B cell (primary cell): Measurements from ENCODE around the gene UBA1. TPM values are rescaled to one million over a fixed set of nuclear protein-coding genes. Genes with fewer than 3 reads are reported as not detected.

ENCODE experiments used
- ATAC-seq: fragments of 200-7000 bp; cut with Tn5 transposase; one replicate; pipeline ENCODE4 v1.10.0; 2021; ENCODE audit warnings: low read depth, mild to moderate bottlenecking, moderate number of reproducible peaks, moderate library complexity
- CTCF ChIA-PET: fragments of 350-600 bp; sonication (Branson Sonifier 250); formaldehyde crosslinking; loops from one replicate; lab custom pipeline; 2021; ENCODE audit warnings: antibody characterized with exemption, inconsistent platforms; lab: Charles Lee
- POLR2A ChIA-PET: fragments of 350-600 bp; sonication (Branson Sonifier 250); formaldehyde crosslinking; loops from one replicate; lab custom pipeline; 2021; ENCODE audit warnings: antibody characterized with exemption; lab: Charles Lee
- DNase-seq: peaks from one replicate; pipeline ENCODE4 v3.0.0; 2013
- H2AFZ ChIP-seq: 2 replicates; pipeline ENCODE4 v1.6.1; 2012; ENCODE audit warnings: mild to moderate bottlenecking, low read depth, low read length; ENCODE audit not compliant: insufficient read depth, poor library complexity, severe bottlenecking
- H3K27ac ChIP-seq, 2 donors: 1 replicate in 1 of 2; 2 replicates in 1 of 2; pipeline ENCODE4 v1.5.1; 2012 to 2013; ENCODE audit warnings: low read length in 2 of 2, mild to moderate bottlenecking in 2 of 2, moderate library complexity in 1 of 2
- H3K27me3 ChIP-seq, 4 experiments: fragments of 200-600 bp in 1 of 4; sonication (generic) in 1 of 4; replicated peaks in 1 of 4; 1 replicate in 2 of 4; 2 replicates in 2 of 4; pipeline versions ENCODE4 v1.6.1 to v1.7.0; 2013 to 2016; ENCODE audit warnings: low read length in 3 of 4, mild to moderate bottlenecking in 2 of 4, mixed read lengths in 1 of 4, moderate library complexity in 1 of 4; ENCODE audit not compliant: insufficient read depth in 4 of 4, control insufficient read depth in 3 of 4; ENCODE audit errors: control extremely low read depth in 1 of 4
- H3K36me3 ChIP-seq, 2 experiments: replicated peaks in 1 of 2; 1 replicate in 1 of 2; 2 replicates in 1 of 2; pipeline versions ENCODE4 v1.6.1 to v1.7.1; 2013; ENCODE audit warnings: low read length in 1 of 2; ENCODE audit not compliant: insufficient read depth in 2 of 2, control insufficient read depth in 1 of 2; ENCODE audit errors: control extremely low read depth in 1 of 2, extremely low read depth in 1 of 2
- H3K4me1 ChIP-seq, 2 donors: fragments of 200-600 bp in 1 of 2; sonication (generic) in 1 of 2; 1 replicate in 1 of 2; 2 replicates in 1 of 2; pipeline versions ENCODE4 v1.5.1 to v1.6.1; 2013 to 2017; ENCODE audit warnings: low read length in 2 of 2; ENCODE audit not compliant: control insufficient read depth in 2 of 2, insufficient read depth in 2 of 2
- H3K4me2 ChIP-seq: replicated peaks from 2 replicates; pipeline ENCODE3; 2012; ENCODE audit warnings: mild to moderate bottlenecking, low read depth, low read length; ENCODE audit not compliant: poor library complexity, severe bottlenecking
- H3K4me3 ChIP-seq, 5 experiments: fragments of 200-600 bp in 1 of 5; sonication (generic) in 1 of 5; 1 replicate in 3 of 5; 2 replicates in 2 of 5; pipeline versions ENCODE4 v1.5.1 to v1.7.0; 2011 to 2016; ENCODE audit warnings: low read length in 4 of 5, mild to moderate bottlenecking in 4 of 5, low read depth in 2 of 5, control low read depth in 1 of 5, moderate library complexity in 1 of 5; ENCODE audit not compliant: insufficient read depth in 1 of 5; ENCODE audit errors: control extremely low read depth in 1 of 5, extremely low read depth in 1 of 5
- H3K79me2 ChIP-seq: fragments of 200-600 bp; sonication (generic); one replicate; pipeline ENCODE4 v1.6.0; 2016; ENCODE audit warnings: low read length; ENCODE audit not compliant: control insufficient read depth, insufficient read depth
- H3K9ac ChIP-seq: fragments of 200-600 bp; sonication (generic); 2 replicates; pipeline ENCODE4 v1.6.1; 2017; ENCODE audit warnings: mild to moderate bottlenecking, low read length, moderate library complexity
- H3K9me3 ChIP-seq, 3 donors: one replicate each; pipeline versions ENCODE4 v1.6.1 to v1.7.1; 2013; ENCODE audit warnings: low read length in 2 of 3; ENCODE audit not compliant: control insufficient read depth in 2 of 3, insufficient read depth in 1 of 3; ENCODE audit errors: control extremely low read depth in 1 of 3
- H4K20me1 ChIP-seq: 2 replicates; pipeline ENCODE4 v1.6.0; 2012; ENCODE audit warnings: mild to moderate bottlenecking, low read length; ENCODE audit not compliant: insufficient read depth, control insufficient read depth, poor library complexity, severe bottlenecking
- H3K27ac Mint-ChIP-seq: one replicate; pipeline ENCODE4 v1.8.0; 2021; ENCODE audit warnings: mixed read lengths
- H3K27me3 Mint-ChIP-seq: one replicate; pipeline ENCODE4 v1.8.0; 2021; ENCODE audit warnings: mixed read lengths
- H3K4me1 Mint-ChIP-seq: one replicate; pipeline ENCODE4 v1.8.0; 2021; ENCODE audit warnings: mixed read lengths
- H3K4me3 Mint-ChIP-seq: one replicate; pipeline ENCODE4 v1.8.0; 2021; ENCODE audit warnings: mixed read lengths
- H3K9me3 Mint-ChIP-seq: one replicate; pipeline ENCODE4 v1.8.0; 2022; ENCODE audit warnings: mixed read lengths; ENCODE audit not compliant: insufficient read depth
- EZH2 ChIP-seq: IDR thresholded peaks from 2 replicates; pipeline ENCODE4 v1.6.1; 2012; ENCODE audit warnings: borderline replicate concordance, low read depth, mild to moderate bottlenecking, moderate library complexity, low read length; ENCODE audit not compliant: insufficient read depth, poor library complexity, severe bottlenecking
- WGBS: methylation state at CpG from one replicate; pipeline ENCODE4 v1.1.5; 2013; ENCODE audit warnings: missing lambda C conversion rate; ENCODE audit not compliant: insufficient coverage; 5-methylcytosine and 5-hydroxymethylcytosine counted together
- intact Hi-C: fragments of 100-400 bp; cut with micrococcal nuclease; formaldehyde crosslinking; loops from one replicate; pipeline ENCODE4 v1.10.0; 2022
- polyA plus RNA-seq: library from polyadenylated mRNA; depleted of rRNA; stranded (reverse); fragments of >200 nt; gene quantifications from 2 replicates; pipeline ENCODE4 v1.2.3, GENCODE V29; 2012
- total RNA-seq, 2 donors: library from RNA; stranded (reverse); fragments of 120-200 nt in 1 of 2; gene quantifications; 1 replicate in 1 of 2; 2 replicates in 1 of 2; pipeline versions ENCODE4 v1.2.3 to v1.2.4, GENCODE V29; 2013 to 2022
- TF ChIP-seq, protein P1 (sequence below): fragments of 200-600 bp; IDR thresholded peaks from one replicate; pipeline ENCODE4 v1.8.0; 2022; ENCODE audit warnings: antibody characterized with exemption, mild to moderate bottlenecking

The UBA1 gene
- total and polyA plus RNA-seq, 2 donors (not counting 1 experiment from before 2014, with no cell fraction given) = 166 to 211 TPM

DNA sequence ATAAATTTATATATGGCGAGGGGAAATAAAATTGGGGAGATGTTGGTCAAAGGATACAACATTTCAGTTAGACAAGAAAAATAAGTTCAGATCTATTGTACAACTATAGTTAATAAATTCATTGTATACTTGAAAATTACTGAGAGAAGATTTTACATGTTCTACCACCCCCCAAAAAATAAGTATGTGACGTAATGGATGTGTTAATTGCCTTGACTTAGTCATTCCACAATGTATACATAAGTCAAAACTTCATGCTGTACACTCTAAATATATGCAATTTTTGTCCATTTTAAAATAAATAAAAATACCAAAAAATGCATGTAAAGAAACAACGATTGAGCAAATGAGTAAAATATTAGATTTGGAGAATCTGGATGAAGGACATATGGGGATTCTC lies 41.0 kb downstream of the UBA1 start:
- H3K27me3 Mint-ChIP-seq = no peaks in the 10 kb centered on the region
- peaks cover 22% of the 10 kb centered on the region for H3K79me2 ChIP-seq
- H3K9me3 ChIP-seq = no peaks in the 10 kb centered on the region
- WGBS = no CpG with 5 or more reads among the region's 3 CpGs
- H3K4me1 Mint-ChIP-seq = peaks cover 21% of the 10 kb centered on the region
- POLR2A ChIA-PET = interaction anchor here (0.8 kb wide), 1 partner anchor 349 kb away, joined by 3 read pairs; no protein-coding TSS in a partner anchor
- DNase-seq (no peak), ATAC-seq (no peak)
- H3K4me2 ChIP-seq = peak overlapping the region; percentile 71
- no peak for TF ChIP-seq EZH2
- TF ChIP-seq, protein P1, sequence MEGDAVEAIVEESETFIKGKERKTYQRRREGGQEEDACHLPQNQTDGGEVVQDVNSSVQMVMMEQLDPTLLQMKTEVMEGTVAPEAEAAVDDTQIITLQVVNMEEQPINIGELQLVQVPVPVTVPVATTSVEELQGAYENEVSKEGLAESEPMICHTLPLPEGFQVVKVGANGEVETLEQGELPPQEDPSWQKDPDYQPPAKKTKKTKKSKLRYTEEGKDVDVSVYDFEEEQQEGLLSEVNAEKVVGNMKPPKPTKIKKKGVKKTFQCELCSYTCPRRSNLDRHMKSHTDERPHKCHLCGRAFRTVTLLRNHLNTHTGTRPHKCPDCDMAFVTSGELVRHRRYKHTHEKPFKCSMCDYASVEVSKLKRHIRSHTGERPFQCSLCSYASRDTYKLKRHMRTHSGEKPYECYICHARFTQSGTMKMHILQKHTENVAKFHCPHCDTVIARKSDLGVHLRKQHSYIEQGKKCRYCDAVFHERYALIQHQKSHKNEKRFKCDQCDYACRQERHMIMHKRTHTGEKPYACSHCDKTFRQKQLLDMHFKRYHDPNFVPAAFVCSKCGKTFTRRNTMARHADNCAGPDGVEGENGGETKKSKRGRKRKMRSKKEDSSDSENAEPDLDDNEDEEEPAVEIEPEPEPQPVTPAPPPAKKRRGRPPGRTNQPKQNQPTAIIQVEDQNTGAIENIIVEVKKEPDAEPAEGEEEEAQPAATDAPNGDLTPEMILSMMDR = no peak
- H3K4me3 Mint-ChIP-seq = peak overlapping the region; percentile 50
- intact Hi-C loops = loop anchor here (5.0 kb wide), 3 partner anchors 87 to 423 kb away; partner anchors contain the start of genes RBM10, UXT and ZNF41
- H3K9ac ChIP-seq = peak overlapping the region; percentile 93
- H3K4me1 ChIP-seq = peaks cover 0 to 8% of the 10 kb centered on the region in 2 donors
- CTCF ChIA-PET = no interaction called here
- no peaks in the 10 kb centered on the region for H3K27me3 ChIP-seq
- H3K4me3 ChIP-seq = peak overlapping the region in 1 of 5 experiments; percentile 82
- no peak overlapping the region for H3K27ac Mint-ChIP-seq
- H3K36me3 ChIP-seq = peaks cover 0 to 5% of the 10 kb centered on the region in 2 experiments
- no peaks in the 10 kb centered on the region for H4K20me1 ChIP-seq
- H3K9me3 Mint-ChIP-seq = no peaks in the 10 kb centered on the region
- H2AFZ ChIP-seq = no peak overlapping the region
- peak overlapping the region; percentile 96 to 99 for H3K27ac ChIP-seq

DNA sequence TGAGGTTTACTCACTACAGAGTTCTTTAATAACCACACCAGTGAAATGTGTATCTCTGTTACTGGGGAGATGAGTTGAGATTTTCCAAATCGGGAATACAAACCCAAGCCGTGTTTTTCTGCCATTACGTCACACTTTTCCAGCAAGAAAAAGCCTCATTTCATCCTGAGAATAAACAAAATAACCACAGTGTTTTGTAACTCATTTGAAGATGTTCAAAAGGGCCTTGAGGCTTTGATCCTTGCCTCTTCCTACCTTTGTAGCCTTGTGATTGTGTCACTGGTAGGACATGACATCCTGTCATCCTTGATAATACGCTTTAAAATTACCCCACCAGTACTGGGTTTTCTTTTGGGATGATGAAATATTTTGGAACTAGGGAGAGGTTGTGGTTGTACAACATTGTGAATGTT lies 42.1 kb downstream of the UBA1 start:
- Histone ChIP-seq H3K9ac (no peak overlapping the region), H2AFZ (no peak overlapping the region), H4K20me1 (no peaks in the 10 kb centered on the region), H3K27ac (no peak overlapping the region), H3K36me3 (peaks cover 0 to 9% of the 10 kb centered on the region in 2 experiments), H3K4me3 (no peak overlapping the region), H3K79me2 (peaks cover 22% of the 10 kb centered on the region), H3K9me3 (no peaks in the 10 kb centered on the region), H3K4me2 (no peak overlapping the region), H3K4me1 (peaks cover 0 to 8% of the 10 kb centered on the region in 2 donors), H3K27me3 (no peaks in the 10 kb centered on the region)
- peak overlapping the region; percentile 25 for H3K4me3 Mint-ChIP-seq
- ChIA-PET CTCF (no interaction called here), POLR2A (no interaction called here)
- no peak for DNase-seq
- intact Hi-C loops = no loop called here
- peaks cover 21% of the 10 kb centered on the region for H3K4me1 Mint-ChIP-seq
- H3K27ac Mint-ChIP-seq = peak overlapping the region; percentile 48
- no peak for ATAC-seq
- TF ChIP-seq, protein P1 = no peak
- WGBS = no CpG with 5 or more reads among the region's 4 CpGs
- H3K27me3 Mint-ChIP-seq = no peaks in the 10 kb centered on the region
- no peaks in the 10 kb centered on the region for H3K9me3 Mint-ChIP-seq
